Tongue (tissue), 2 donors: ENCODE results near the gene SLC6A6. TPM values are rescaled to one million over a fixed set of nuclear protein-coding genes. Genes with fewer than 3 reads are reported as not detected.

Experiments used
- DNase-seq: peaks from one replicate; pipeline ENCODE4 v3.0.0-alpha.2; 2015
- total RNA-seq: library from RNA; depleted of rRNA; stranded (reverse); fragments of >200 nt; gene quantifications from one replicate; pipeline ENCODE4 v1.2.3, GENCODE V29; 2014

The SLC6A6 gene
- total RNA-seq, 1 donor from 2014 or later = 19.8 TPM

DNA sequence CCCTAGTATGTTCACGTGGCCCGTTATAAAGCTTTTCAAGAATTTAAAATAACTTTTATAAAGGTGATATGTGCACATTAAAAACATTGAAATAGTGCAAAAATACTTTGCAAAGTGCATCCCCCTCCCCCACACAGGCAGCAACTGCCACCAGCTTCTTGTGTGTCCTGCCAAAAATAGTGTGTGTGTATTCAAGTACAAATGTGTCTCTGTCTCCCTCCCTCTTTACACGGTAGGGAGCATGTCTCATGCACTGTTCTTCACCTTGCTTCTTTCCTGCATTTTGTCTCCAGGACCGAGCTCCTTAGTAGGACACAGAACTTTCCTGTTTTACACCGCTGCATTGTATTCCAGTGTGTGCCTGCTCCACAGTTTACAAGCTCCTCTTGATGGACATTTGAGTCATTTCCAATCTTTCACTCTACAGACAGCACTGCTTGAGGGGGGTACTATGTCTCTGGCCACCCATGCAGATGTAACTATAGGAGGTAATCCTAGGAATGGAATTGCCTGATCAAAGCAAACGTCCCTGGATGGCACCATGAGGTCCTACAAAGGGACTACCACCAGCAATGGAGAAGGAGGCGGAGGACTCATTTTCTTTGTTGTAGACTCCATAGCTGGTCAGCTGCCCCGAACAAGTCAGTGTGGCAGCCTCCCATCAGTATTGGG lies 52.4 kb downstream of the SLC6A6 start:
- DNase-seq = peak; percentile 61

DNA sequence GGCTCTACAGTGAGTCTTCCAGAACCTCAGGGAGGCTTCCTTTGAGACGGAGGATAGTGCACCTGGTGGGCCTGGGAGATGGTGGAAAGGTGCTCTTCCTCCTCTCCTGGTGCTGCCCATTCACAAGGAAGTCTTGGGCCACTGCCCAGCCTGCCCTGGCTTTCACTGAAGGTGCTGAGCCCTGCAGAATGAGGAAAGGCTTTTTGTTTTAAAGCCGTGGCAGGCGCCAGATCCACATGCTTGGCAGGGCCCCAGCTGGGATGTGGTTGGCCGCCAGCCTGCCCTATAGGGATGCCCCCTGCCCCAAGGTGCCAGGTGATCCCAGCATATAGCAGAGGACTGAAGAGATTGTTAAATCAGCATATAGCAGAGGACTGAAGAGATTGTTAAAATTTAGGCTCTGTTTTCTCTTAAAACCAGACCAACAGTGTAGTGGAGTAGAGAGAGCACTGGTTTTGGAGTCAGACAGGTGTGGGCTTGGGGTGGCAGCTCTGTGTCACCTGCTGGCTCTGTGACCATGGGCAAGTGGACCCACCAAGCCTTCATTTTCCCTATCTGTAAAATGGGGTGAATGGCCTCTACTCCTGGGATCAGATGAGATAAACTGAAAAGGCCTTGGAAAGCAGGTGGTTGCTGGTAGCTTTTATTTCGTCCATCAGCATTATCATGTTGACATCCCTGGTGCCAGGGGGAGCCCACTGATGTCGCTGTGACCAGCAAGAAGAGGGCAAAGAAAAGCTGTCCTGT lies 53.3 kb downstream of the SLC6A6 start:
- no peak for DNase-seq

DNA sequence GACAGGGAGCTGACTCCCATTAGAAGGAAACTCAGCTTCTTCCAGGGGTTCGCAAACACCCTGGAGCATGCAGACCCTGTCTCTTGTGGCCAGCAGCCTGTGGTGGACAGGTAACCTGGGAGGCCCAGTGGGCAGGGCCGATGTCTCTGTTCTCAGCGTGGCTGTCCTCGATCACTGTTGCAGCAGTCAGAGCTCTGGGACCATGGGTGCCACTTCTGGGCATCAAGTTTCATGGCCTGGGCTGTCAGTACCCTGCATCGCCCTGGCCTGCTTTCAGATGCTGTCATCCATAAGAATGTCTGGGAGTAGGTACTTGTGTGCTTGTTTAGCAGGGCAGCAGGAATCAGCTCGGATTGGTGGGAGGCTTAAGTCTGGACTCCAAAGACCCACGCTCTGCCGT lies 54.4 kb downstream of the SLC6A6 start:
- DNase-seq = no peak

DNA sequence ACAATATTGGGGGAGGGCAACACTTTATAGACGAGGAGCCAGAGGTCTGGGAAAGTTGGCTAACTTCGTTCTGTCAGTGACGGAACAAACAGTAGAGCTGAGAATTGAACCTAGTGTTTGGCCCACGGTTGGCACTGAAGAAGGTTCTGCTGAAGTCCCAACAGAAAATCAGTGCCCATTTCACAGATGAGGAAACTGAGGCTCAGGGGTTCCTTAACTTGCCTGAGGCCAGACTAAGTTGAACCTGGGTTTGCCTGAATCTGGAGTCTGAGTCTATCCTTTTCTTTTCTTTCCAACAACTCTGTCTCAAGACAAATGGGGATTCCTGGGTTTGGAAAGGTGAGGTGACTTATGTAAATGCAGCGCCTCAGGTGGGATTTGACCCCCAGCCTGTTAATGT lies 55.1 kb downstream of the SLC6A6 start:
- DNase-seq = no peak

DNA sequence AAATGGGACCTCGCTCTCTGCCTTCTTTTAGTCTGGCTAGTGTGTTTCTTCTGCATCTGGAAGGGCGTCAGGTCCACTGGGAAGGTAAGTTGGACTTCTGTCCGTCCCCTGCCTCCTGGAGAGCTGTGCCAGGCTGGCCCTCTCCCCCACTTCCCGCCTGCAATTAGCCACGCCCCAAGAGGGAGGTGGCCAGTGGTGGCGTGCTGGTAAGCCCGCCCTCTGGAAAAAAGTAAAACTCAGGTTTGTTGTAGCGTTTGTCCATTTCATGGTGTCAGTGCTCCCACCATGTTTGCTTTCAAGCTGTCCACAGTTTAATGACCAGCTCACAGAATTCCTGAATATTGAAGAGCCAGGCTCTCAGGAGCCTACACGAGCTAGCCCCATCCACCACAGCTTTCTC lies 55.6 kb downstream of the SLC6A6 start:
- no peak for DNase-seq

DNA sequence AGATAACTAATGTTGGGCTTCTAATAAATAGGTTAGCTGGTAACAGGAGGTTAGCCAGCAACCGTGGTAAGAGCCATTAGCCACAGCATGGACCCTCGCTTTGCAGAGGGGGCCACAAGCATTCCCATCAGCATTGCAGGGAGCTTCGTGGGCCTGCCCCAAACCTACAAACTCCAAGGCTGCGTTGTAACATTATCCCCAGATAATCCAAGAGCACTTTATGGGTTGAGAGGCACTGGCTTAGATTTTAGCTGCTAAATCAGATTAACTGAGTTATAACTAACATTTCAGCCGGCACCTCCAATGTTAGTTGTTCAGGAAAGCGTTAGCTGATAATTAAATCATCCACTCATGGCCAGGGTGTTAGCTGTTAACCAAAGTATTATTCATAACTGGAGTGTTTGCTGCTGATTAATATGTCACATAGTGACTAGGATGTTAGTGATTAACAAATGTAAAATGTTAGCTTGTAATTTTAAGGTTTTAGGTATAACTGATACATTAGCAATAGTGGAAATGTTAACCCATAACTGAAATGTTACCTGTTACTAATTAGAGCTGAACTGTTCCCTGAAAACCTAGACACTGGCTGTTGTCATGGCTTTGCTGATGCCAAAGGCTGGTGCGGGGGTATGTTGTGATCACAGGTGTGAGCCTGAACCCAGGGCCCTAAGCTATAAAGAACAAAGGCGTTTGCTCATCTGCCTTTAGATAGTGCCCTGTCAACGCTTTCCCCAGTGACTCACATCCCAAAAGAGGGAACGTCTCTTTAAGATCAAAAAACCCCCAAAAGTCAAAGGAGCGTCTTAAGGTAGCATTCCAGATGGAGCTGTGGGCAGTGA lies 56.2 kb downstream of the SLC6A6 start:
- DNase-seq = no peak

DNA sequence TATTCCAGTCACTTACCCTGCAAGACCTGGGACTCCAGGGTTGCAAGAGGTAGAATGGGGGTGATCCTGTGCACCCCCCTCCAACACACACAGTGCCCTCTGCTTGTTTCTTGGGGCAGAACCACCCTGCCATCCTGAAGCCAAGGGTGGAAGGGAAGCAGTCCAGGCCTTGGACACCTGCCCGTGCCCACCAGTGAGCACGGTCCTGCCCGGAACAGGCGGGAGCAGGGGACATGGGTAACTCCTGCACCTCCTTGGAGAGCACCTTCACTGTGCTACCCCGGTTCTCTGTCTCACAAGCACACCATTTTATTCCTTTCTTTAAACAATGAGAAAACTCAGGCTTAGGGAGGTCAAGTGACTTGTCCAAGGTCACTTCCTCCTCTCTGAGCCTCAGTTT lies 57.0 kb downstream of the SLC6A6 start:
- no peak for DNase-seq

DNA sequence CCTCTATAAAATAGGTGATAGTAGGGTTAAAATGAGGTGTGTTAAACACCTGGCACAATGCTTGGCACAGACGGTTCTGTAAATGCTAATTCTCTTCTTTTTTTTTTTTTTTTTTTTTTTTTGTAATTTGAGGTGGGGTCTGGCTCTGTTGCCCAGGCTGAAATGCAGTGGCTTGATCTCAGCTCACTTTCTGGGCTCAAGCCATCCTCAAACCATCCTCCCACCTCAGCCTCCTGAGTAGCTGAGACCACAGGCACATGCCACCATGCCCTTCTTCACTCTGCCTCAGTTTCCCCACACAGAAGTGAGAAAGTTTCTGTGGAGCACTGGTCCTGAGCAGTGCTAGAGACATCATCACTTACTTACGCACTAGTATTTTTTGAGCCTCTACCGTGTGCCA lies 57.4 kb downstream of the SLC6A6 start:
- DNase-seq = no peak

DNA sequence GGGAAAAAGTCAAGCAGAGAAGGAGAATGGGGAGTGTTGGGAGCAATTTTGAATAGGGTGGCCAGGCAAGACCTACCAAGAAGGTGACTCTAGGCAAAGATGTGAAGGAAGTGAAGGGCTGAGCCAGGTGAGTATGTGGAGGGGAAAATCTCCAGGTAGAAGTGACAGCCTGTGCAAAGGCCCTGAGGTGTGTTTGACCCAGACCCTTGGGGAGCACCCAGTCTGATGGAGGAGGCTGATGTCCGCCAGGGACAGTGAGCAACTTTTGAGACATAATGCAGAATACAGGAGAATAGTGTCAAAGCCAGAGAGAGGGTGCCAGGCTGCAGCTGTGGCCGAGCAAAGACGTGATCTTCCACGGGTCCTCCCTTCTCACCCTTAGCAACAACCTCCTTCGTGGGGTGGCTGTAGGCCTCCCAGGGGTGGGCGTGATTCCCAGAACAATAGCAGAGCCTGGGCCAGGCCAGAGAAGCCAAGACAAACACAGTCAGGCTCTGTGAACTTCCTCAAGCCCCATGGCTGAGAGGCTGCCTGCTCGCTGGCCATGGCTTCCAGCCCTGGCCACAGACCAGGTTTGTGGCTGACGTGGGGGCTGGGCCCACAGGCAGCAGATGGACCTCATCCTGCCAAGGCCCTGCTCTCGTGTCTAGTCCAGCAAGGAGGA lies 58.1 kb downstream of the SLC6A6 start:
- DNase-seq = no peak

DNA sequence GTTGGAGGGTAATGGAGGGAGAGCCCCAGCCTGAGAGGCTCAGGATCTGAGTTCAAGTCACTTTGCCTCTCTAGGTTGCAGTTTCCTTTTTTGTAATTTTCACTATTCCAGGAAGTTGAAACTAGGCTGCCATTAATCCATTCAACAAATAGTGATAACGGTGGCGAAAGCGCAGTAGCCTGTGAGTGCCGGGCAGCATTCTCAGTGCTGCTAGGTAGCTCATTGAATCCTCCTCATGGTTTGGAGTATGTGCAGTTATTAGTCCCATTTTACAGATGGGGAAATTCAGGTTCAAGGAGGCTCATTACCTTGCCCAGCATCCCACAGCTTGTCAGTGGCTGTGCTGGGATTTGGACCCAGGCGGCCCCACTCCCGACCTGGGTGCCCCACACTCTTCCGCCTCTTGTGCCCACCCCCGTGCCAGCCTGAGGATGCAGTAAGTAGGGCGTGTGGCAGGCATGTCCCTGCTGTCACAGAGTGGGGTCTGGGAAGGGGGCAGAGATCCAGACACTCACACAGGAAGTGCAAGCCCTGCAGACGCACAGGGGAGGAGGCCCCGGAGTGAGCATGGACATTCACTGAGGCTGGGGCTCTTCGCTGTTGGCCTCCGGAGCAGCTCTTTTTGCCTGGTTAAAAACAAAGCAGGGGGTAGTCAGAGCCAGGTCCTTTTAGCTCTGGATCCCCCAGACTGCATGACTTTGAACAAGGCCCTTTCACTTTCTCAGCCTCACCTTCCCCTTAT lies 58.8 kb downstream of the SLC6A6 start:
- DNase-seq = no peak

DNA sequence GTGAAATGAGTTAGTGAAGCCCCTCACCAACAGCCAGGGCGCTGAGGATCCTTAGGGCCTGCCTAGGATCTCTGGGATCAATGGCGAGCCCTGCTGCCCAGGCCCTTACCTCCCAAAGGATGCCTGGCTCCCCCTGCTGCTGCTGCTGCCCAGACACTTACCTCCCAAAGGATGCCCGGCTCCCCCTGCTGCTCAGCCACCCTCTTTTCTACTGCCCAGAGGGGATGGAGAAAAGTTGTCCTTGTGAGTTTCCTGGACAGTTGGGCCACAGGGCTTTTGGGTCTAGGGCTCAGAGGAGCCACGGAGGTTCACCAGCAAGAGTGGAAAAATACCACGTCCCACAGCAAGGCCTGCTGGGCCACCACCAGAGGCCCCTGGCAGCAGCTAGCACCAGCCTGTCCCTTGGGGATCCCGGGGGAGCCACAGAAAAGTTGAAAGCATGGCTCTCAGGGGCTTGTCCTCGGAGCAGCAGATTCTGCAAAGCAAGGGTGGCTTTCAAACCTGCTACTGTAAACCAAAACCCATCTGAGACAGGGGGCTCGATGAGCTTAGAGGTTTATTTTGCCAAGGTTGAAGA lies 59.4 kb downstream of the SLC6A6 start:
- peak; percentile 59 for DNase-seq

DNA sequence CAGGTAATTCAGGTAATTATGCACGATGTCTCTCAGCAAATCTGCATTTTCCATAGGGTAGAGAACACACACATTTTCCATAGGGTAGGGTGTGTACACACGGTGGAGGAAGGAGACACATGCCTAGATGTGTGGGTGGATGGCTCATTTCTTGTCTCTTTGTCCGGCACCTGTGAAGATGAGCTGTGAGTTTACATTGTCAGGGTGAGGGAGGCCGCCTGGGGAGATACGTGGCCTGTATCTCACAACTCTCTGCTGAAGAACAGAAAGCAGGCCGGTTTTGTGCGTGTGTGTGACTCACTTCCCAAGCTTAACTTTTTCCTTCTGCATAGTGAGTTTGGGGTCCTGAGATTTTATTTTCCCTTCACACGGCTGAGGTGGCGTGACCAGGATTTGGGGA lies 60.3 kb downstream of the SLC6A6 start:
- no peak for DNase-seq

DNA sequence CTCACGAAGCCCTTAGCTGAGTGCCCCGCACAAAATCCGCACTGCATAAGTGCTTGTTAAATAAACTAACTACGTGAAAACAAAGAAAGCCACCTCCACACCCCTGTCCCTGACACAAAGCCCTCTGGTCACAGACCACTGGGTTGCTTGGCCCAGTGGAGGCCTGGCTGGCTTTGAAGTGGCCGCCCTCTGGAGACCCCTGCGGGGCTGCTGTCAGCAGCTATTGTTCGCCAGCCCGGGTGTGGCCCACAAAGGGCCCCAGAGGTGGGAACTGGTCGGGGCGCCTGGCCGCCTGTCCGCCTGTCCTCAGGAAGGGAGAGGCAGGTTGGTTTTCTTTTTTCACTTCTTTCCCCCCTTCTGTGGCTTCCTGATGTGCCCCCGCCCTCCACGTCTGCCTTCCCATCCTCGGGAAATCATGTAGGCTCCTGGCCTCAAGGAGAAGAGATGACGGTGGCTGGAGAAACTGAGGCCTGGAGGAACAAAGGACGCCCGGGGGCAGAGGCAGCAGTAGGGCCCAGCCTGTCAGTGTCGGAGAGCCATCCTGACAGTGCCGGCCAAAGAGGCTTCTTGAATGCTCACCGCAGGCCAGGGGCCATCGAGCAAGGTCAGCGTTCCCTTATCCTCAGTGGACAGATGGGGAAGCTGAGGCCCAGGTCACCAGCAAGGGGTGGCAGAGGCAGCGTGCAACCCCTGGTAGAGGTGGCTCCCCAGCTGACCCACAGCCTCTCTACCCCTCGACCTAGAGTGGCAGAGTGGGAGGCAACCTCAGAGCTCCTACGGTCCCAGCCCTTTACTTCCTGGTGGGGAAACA lies 61.1 kb downstream of the SLC6A6 start:
- no peak for DNase-seq

DNA sequence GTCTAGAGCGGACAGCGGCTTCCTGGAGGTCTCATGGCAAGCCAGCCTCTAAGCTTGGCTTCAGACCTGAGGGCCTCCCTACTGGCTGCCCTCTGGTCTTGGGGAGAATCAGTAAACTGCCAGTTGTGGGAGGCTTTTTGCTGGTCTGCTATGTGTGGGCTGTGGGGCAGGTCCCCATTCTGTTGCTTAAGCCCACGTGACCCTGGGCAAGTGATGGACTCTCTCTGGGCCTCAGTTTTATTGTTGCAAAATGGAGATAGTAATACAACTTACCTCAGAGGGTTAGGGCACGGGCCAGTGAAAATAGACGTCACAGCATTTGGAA lies 61.7 kb downstream of the SLC6A6 start:
- no peak for DNase-seq

DNA sequence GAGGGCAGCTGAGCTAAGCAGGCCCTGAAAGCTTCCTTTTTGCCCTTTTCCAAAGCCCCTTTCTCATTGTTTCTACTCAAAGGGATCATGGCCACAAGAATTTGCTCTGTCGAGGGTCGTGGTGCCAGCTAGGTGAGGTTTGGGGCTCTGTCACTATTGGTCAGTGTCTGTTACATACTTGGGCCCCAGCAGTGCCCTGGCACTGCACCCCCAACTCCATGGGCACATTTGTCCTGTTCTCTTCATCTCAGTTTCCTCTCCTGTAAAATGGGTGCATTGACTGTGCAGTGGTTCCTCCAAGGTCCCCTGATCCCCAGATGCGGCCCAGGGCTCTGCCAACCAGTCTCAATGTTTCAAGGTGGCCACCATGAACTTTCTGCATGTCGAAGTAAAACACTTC lies 62.1 kb downstream of the SLC6A6 start:
- DNase-seq = no peak

DNA sequence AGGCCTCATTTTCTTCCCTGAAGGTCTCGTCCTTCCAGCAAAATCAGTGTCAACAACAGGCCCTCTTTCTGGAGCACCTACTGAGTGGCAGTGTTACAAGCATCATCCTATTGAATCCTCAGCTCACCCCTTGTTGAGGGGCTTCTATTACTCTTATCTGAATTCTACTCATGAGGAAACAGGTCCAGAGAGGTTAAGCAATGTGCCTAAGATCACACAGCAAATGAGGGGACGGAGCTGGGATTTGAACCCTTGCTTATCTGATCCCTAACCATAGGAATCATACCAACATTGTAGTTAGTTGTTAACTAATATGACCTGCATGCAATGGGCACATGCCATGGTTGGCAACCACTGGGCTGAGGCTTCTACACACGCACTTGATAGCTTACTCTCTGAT lies 63.0 kb downstream of the SLC6A6 start:
- DNase-seq = no peak

DNA sequence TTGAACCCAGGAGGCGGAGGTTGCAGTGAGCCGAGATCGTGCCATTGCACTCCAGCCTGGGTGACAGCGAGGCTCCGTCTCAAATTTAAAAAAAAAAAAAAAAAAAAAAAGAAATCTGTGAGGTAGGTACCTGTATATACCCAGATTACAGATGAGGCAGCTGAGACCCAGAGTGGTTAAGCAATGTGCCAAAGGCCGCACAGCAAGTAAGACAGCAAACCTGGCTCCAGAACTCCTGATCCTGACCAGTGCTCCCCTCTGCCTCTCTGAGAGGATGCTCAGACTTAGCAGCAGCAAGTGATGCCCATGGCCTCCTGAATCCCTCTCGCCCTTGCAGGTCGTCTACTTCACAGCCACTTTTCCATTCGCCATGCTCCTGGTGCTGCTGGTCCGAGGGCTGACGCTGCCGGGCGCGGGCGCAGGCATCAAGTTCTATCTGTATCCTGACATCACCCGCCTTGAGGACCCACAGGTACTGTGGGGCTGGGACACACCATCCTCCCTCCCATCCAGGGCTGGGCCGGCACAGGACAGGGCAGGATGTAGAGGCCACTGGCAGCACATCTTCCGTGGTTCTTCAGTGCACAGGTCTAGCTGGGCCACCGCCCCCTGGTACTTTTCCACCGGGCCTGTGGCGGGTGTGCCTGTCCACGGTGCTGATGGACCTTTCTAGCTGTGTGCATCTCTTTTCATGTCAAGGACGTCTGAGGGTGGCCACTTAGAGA lies 63.9 kb downstream of the SLC6A6 start:
- DNase-seq = no peak

DNA sequence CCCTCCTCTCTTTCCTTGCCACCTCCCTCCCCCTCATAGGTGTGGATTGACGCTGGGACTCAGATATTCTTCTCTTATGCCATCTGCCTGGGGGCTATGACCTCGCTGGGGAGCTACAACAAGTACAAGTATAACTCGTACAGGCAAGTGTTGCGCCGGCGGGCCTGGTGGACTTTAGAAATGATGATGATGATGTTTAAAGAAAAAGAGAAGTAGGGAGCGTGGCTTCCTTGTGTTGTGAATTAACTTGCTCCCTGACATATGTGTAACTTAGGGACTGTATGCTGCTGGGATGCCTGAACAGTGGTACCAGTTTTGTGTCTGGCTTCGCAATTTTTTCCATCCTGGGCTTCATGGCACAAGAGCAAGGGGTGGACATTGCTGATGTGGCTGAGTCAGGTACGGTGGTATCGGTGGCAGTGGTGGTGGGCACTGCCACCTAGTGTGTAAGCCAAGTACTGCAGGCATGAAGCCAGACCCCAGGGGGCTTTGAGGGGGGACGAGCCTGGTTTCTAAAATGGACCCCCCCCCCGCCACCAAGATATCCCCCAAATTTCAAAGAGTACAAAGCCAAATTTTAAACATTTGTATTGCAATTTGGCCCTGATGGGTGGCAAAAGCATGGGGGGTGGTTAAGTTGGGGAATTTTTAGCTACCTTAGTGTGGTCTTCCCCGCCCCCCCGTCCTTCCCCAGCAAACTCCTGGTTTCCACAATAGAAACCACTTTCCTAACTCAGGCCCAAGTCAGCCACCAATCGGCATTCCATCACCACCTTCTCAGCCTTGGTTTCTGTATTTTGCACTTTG lies 65.6 kb downstream of the SLC6A6 start:
- DNase-seq = peak; percentile 67

DNA sequence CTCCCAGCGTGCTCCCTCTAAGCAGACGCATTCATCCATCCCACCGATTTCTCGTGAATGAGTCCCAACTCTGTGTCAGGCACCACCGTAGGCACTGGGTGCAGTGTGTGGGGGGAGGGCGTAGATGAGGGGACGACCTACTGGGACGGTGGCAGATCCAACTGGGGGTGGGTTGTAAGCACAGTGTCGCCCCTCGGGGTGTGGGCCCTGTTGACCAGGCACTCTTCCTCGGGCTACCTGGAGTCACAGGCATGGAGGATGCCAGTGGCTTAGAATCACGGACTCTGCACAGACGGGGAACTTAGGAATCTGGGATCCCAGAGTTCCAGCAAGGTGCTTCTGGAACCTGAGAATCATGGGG lies 66.2 kb downstream of the SLC6A6 start:
- no peak for DNase-seq
